Skeletal muscle cell (primary cell): Measurements from ENCODE around the gene SYT17.
A peak's percentile ranks its signal among the peaks of the same experiment; 100 is the strongest.

ENCODE experiments used
- DNase-seq: peaks from one replicate; pipeline ENCODE4 v3.0.0-alpha.2; 2010; ENCODE audit warnings: low read depth
- H3K4me3 ChIP-seq: 2 replicates; pipeline ENCODE4 v1.5.1; 2011; ENCODE audit warnings: low read depth, mild to moderate bottlenecking, control low read depth, low read length, moderate library complexity

The SYT17 gene

DNA sequence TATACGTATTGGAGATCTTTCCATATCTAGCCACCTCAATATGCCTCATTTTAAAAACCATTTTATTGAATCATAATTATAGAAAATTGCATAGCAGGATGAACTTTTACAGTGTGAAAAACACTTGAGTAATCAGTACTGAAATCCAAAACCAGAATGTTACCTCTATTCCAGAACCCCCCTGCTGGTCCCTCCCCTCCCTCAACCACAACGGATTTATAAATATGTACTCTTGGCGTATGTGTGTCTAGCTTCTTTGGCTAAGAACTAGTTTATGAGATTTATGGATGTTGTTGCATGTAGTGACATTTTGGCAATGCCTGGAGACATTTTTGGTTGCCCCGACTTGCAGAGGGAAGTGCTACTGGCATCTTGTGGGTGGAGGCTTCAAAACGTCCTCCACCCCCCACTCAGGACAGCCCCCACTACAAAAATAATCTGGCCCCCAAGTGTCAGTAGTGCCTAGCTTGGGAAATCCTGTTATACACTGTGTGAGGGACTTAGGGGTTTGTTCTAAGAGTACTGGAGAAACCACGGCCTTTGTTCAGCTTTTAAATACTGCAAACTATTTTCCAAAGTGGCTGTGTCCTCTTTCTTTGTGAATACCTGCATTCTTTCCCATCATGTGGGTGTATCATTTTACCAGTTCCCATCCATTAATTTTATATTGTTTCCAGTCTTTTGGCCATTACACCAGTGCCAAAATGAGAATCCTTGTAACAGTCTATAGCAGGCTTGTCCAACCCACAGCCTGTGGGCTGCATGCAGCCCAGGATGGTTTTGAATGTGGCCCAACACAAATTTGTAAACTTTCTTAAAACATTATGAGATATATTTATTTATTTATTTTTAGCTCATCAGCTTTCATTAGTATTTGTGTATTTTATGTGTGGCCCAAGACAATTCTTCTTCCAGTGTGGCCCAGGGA is 30.6 kb upstream of the SYT17 start:
- H3K4me3 ChIP-seq: no peak overlapping the region
- no peak for DNase-seq

DNA sequence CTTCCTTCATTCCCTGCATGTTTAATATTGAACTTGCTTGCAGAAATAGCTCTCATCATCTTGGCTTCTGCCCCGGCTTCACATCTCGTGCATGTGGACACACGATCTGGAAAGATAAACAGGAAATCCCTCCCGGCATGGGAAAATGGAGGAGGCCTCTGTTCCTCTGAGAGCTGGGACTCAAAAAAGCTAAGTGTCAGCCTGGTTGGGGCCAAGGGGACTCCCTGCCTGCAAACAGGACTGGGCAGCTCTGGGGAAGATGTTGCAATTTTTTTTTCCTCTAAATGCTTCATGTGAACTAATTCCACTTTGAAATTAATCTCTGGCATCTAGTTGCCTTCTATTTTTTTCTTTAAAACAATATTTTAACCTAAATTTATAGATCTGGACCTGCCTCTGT is 29.4 kb upstream of the SYT17 start:
- DNase-seq: peak; percentile 64

DNA sequence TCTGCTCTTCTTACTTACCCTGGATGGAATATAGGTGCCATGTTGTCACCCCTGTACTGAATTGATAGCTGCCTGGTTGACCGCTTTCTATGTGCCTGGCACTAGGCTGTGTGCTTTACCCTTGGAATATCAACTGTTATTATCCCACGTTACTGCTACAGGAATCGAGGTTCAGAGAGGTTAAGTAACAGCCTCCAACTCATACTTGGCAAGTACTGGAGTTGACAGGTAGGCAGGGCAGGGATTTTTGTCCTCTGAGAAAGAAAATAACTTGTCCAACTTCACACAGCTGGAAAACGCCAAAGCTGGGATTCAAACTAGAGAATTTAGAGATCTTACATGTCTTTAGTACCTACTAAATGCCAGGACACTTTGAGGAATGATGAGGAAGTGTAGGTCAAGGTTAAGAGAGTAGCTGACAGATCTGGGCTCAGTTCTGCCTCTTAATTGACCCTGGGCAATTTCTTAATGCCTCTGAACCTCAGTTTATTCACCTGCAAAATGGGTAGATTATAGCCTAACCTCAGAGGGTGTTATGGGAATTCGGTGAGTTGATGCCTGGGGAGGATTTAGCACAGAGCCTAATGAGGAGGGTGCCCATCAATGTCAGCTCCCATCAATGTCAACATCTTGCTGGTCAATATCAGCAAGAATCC is 28.5 kb upstream of the SYT17 start:
- DNase-seq: no peak
- no peak overlapping the region for H3K4me3 ChIP-seq

More for the DNA sequence above, 29.4 kb upstream of the SYT17 start:
- no peak overlapping the region for H3K4me3 ChIP-seq

DNA sequence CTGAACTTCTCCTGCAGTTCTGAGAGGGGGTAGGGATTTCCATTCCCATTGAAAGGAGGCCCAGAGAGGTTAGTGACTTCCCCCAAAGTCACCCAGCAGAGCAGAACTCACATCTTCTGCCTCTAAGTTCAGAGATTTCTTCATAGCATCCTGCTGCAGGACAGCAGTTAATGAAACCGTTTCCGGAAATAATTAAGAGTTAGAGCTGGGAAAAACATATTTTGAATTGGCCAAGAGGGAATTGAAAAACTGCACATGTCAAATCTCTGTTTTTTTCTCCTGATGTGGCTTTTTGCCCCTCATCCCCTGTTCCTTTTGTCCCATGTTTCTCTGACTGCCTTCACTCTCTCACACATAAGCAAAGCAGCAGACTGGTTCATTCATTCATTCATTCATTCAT is 27.6 kb upstream of the SYT17 start:
- DNase-seq: no peak
- H3K4me3 ChIP-seq: no peak overlapping the region

DNA sequence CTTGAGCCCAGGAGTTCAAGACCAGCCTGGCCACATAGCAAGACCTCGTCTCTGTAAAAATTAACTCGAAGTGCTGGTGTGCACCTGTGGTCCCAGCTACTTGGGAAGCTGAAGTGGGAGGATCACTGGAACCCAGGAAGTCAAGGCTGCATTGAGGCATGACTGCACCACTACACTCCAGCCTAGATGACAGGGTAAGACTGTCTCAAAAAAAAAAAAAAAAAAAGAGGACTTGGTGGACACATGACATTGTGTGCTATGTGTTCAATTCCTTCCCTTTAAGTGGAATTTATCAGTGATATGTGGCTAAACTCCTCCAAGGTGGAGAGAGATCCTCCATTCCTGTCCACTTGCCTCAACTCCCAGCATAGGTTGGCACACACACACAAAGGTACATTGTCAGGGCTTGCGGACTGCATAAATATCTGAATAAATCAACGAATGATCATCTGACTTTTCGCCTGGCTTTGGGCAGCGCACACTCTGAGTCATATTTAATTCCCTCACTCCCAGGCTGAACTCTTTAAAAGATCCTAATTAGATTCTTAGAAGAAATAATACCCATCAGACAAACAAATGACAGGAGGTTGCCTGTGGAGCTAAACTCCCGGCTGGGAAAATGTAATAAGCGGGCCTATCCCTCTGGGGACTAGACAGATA is 25.0 kb upstream of the SYT17 start:
- DNase-seq: no peak
- H3K4me3 ChIP-seq: no peak overlapping the region

DNA sequence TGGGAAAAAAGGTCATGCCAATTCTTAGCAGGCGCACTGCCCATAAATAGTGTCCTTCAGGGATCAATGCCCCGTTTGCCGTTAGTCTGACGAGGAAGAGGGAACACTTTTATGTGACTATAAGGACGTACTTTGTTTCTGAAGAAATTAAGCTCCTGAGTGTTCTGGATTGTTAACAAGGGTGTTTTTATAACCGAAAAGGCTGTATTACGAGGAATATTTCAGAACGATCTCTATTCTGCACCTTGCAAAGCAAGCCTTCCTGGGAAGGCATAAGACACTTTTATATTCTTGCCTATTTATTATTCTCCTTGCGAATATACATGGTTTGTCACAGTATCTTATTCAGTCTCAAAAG is 24.5 kb upstream of the SYT17 start:
- no peak overlapping the region for H3K4me3 ChIP-seq
- no peak for DNase-seq

DNA sequence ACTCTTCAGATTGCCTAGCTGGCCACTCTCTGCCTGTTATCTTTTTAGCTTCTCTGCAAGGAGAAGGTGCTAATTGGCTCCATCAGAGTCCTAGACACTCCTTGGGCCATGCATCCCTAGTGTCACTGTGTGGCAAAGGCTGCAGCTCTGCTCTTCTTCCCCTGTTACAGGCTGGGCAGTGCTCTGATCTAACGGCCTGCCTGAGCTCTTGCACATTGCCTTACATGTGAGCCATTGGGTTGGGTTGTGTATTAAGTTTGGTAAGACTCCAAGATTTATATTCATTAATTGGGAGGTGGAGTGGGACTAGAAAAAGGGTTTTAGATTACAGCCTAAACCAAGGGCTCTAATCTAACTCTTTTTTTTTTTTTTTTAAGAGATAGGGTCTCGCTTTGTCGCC is 23.0 kb upstream of the SYT17 start:
- DNase-seq: no peak
- no peak overlapping the region for H3K4me3 ChIP-seq

DNA sequence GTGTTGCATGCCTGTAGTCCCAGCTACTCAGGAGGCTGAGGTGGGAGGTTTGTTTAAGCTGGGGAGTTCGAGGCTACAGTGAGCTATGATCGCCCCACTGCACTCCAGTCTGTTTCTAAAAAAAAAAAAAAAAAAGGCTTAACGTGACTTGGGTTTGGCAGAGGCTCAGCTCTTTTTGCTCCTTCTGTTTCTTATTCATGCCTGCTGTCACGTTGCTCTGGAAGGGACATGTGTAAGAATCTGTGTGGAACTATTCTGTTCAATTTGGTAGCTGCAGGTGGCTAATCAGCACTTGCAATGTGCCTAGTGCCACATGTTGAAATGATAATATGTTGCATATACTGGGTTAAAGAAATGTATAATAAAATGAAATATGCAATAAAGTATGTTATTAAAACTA is 20.9 kb upstream of the SYT17 start:
- H3K4me3 ChIP-seq: no peak overlapping the region
- DNase-seq: no peak

DNA sequence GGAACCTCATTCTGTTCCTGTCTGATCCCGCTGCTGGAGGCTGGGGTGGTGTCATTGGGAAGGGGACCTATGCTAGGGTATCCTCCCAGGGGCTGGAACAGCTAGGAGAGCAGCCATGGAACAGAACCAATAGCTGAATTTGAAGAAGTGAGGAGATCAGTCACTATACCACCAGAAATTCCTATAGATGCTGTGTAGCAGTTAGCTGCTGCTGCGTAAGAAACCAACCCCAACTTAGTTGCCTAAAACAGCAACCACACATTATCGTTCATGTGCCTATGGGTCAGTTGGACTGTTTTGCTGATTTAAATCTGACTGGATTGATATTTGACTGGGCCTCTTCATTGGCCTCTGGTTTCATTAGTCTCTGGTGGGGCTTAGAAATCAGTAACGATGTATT is 20.4 kb upstream of the SYT17 start:
- H3K4me3 ChIP-seq: no peak overlapping the region
- no peak for DNase-seq

DNA sequence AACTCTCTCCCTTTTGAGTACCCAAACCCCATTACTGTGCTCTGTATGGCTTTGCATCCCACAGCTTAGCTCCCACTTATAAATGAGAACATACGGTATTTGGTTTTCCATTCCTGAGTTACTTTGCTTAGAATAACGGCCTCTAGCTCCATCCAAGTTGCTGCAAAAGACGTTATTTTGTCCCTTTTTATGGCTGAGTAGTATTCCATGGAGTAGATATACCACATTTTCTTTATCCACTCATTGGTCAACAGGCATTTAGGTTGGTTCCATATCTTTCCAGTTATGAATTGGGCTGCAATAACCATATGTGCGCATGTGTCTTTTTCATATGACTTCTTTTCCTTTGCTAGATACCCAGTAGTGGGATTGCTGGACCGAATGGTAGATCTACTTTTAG is 19.9 kb upstream of the SYT17 start:
- no peak overlapping the region for H3K4me3 ChIP-seq

DNA sequence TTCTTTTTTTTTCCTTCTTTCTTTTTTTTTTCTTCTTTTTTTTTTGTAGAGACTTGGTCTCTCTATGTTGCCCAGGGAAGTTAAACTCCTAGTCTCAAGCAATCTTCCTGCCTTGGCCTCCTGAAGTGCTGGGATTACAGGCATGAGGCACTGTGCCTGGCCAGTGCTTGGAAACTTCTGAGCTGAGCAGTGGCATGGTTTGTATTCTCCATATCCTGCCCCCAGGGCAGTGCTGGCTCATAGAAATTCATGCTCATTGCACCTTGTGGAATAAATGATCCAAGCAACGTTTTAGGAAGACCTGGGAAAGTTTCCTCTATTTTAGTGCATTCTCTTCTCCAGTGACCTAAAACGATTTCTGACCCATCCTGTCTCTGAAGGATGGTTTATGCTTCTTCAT is 16.7 kb upstream of the SYT17 start:
- DNase-seq: no peak
- no peak overlapping the region for H3K4me3 ChIP-seq

More for the DNA sequence above, 19.9 kb upstream of the SYT17 start:
- DNase-seq: no peak

DNA sequence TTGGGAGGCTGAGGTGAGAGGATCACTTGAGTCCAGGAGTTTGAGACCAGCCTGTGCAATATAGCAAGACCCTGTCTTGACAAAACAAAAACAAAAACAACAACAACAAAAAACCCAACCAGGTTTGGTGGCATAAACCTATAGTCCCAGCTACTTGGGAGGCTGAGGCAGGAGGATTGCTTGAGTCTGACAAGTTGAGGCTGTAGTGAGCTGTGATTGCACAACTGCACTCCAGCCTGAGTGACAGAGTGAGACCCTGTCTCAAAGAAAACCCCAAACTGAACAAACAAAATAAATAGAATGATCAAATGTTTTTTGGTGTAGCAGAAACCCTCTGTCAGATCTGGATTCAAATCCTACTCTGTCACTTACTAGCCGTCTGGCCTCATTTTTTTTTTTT is 16.0 kb upstream of the SYT17 start:
- no peak overlapping the region for H3K4me3 ChIP-seq
- no peak for DNase-seq

DNA sequence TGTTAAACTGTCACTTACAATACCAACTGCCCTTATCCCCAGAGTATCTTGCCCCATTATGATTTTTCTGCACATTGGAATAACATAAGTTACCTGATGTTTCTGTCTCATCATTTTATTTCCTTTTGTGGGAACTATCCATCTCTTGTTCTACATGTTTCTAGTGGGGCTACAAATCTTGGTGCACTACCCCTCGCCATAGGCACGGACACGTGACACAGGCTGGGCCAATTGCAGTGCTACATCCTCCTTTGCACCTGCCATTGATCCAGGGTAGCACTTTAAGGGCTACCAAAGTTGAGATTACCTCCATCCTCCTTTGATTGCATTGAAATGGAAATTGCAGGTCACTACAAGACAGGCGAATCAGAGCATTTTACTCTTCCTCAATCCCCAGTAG is 14.2 kb upstream of the SYT17 start:
- no peak overlapping the region for H3K4me3 ChIP-seq
- DNase-seq: no peak

DNA sequence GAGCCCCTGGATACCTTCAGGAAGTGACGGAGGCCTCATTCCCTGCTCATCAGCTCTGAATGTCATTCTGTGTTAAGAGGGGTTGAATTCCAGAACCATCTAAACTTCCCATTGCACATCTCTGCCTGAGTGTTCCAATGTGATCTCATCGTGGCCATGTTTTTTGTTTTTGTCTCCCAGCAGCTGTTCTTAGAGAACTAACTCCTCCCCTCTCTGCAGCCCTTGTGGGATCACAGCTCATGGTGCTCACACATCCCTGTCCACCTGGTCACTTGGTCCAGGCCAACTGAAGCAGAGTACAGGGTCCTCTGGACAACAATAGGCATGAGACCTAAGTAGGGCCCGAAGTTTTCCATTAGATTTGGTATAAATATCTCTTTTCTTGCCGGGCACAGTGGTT is 6.0 kb upstream of the SYT17 start:
- DNase-seq: no peak
- no peak overlapping the region for H3K4me3 ChIP-seq

DNA sequence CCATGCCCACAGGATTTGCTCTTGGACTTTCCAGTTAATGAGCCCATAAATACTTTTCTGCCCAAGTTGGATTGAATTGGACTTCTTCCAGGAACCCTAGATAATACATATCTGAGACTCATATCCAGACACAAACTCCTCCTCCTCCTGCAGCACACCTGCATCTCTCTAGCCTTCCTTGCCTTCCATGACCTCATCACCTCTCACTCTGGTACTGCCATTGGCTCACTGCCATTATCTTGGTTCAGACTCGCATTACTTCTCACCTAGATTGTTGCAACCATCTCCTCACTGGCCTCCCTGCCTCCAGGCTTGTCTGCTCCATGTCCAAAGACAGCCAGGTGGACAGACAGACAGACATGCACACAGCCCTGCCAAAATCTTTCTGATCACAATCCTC is 4.8 kb upstream of the SYT17 start:
- H3K4me3 ChIP-seq: no peak overlapping the region
- no peak for DNase-seq

DNA sequence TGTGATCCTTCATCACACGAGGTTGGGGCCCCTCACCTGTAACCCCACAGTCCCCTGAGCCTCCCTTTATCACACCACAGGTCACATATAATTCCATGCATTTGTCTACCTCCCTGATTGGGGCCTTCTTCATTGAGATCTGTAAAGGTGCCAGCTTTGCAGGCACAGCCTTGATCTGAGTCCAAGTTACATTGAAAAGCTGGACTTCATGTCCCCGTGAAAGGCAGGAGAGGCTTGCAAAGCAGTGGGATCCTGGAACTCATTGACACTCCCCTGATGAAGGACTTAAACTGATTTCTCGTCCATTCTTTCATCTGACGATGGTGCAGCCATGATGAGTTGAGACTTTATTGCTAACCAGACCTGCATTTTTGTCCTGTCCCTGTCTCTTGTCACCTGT is 3.8 kb upstream of the SYT17 start:
- no peak for DNase-seq
- H3K4me3 ChIP-seq: no peak overlapping the region

DNA sequence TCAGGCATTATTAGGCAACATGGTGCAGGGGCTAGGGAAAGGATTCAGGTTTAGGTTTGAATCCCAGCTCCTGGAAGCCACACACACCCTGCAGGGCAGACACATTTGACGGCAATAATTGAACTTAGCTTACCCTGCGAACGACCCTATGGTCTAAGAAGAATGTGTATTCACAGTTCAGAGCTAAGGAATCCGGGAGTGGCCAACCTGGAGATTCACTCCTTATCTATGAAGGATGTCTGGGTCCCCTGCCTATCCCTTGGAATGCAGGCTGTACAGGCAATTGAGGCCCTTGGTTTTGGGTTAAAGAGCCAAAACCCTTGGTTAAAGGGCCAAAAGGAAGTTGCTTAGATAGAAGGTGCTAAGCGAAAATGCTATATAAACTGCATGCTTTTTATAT is 2.9 kb upstream of the SYT17 start:
- no peak overlapping the region for H3K4me3 ChIP-seq
- DNase-seq: no peak

DNA sequence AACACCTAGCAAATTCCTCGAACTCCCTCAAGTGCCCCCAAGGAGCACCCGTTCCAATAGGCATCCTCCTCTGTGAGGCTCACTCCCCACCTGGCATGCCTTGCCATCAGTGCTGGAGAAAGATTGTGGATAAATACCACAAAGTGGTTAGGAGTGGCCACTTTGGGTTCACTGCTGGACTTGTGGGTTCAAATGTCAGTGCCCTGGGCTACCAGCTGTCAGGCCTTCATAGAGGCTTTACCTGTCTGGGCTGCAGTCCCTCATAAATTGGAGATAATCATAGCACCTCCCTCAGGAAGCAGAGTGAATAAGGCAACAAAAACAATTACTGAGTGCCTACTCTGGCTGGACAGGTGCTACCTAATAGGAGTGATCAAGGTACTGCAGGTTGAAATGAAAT is 1.5 kb upstream of the SYT17 start:
- H3K4me3 ChIP-seq: no peak overlapping the region
- DNase-seq: no peak

DNA sequence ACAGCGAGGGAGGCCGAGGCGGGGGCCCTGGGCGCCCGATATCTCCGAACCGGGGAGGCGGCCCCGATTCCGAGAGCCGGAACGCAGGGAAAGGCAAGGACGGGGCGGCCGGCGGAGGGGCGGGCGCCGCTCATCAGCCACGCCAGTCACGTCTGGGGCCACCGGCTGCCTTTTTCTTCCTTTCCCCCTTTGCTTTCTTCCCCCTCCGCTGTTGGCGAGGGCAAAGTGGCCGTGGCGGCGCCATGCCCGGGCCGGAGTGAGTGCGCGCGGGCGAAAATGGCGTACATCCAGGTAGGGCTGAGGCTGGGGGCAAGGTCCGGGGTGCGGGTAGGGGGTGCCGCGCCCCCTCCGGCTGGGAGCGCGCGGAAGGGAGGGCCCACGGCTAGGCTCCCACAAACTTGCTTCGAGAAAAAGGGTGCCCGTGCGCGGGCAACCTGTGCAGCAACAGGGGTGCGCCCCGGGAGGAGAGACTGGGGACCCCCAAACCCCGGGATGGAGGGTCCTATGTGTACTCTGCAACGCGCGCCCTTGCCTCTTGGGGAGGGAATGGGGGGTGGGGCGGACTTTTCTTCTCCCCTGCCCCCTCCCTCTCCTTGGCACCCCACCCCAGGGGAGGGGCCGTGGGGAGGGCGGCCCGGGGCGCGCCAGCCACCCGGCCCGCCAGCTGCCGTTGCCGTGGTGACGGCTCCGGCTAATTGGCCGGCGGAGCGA is 486 bp downstream of the SYT17 start:
- peak overlapping the region; percentile 48 for H3K4me3 ChIP-seq
- no peak for DNase-seq

DNA sequence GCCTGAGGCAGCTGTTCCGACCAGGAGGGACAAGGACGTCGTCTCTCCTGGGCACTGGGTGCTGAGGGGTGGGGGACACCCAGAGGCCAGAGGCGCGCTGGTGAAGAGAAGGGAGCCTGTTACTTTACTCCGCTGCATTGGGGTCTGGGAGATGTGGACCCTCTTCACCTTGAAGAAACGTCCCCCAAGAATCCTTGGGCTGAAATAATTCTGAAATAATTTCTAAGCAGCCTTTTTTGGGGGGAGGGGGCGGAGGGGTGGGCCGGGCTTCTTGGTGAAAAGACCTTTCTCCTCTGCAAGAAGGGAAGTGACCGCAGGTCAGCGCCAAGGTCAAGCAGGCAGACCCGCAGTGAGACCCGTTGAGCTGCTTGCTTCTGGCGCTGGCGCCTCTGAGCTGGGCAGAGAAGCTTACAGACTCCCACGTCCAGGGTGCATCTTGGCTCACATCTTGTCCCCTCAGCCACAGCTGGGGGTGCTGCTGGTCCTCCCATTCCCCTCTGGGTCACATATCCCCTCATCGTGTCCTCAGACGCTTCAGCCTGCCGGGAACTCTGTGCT is 1.1 kb downstream of the SYT17 start:
- no peak for DNase-seq
- H3K4me3 ChIP-seq: no peak overlapping the region
